Head of caudate nucleus (tissue), 42 donors: Measurements from ENCODE around the gene SHANK2.

ENCODE experiments used
- DNase-seq, 42 donors: peaks; one replicate each; pipeline versions ENCODE4 v3.0.0 to v3.0.0-alpha.2; 2020 to 2021; ENCODE audit warnings: mixed read lengths in 7 of 42
- intact Hi-C: fragments of 100-400 bp; cut with DNase I; formaldehyde crosslinking; loops from one replicate; pipeline ENCODE4 v1.15.0; 2022

SHANK2 gene

GRCh38 chr11:71249301-71249700, 3.1 kb downstream of the SHANK2 start:
- intact Hi-C loops, result no loop called here
- DNase-seq, result peak in 2 of 42 donors; percentile 16 to 31

DNA sequence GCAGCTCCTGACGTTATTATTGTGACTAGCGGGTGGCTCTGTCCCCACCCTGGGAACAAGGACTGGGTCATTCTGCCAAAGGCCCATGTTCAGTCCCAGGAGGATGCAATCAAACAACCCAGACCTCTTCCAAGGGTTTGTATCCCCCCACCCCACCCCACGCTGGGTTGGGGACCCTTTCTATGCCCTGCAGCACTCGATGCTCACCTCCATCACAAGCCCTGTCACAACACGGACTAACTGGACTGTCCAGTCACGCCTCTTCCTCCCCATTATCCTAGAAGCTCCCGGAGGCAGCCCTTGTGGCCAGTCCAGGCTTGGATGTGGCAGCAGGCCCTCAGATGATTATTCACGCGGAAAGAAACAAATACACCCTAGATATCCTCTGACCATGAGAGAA, 3.7 kb downstream of the SHANK2 start:
- DNase-seq, result peak in 5 of 42 donors; percentile 1 to 23 (median 9)
- intact Hi-C loops, result no loop called here

DNA sequence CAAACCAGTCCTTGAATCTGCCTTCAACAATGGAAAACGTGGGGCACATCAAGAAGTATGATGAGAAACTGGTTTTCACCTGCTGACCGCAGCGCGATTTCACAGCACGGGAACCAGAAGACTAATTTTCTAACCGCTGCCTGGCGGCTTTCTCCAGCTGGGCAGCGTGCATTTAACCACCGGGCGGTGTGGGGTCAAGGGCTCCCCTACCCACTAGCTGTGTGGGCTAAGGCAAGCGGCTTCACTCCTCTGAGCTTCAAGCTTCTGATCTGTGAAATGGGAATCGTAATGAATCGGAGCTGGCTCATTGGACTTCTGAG, 4.2 kb downstream of the SHANK2 start:
- DNase-seq, result peak in 3 of 42 donors; percentile 0 to 36 (median 6)
- intact Hi-C loops, result no loop called here

- intact Hi-C loops, result no loop called here
- peak in 24 of 42 donors; percentile 4 to 56 (median 28) for DNase-seq
Observed at GRCh38 chr11:71247551-71248250, 4.7 kb downstream of the SHANK2 start.

GRCh38 chr11:71246559-71246958, 5.8 kb downstream of the SHANK2 start:
- peak in 2 of 42 donors; percentile 4 to 8 for DNase-seq
- intact Hi-C loops, result no loop called here

DNA sequence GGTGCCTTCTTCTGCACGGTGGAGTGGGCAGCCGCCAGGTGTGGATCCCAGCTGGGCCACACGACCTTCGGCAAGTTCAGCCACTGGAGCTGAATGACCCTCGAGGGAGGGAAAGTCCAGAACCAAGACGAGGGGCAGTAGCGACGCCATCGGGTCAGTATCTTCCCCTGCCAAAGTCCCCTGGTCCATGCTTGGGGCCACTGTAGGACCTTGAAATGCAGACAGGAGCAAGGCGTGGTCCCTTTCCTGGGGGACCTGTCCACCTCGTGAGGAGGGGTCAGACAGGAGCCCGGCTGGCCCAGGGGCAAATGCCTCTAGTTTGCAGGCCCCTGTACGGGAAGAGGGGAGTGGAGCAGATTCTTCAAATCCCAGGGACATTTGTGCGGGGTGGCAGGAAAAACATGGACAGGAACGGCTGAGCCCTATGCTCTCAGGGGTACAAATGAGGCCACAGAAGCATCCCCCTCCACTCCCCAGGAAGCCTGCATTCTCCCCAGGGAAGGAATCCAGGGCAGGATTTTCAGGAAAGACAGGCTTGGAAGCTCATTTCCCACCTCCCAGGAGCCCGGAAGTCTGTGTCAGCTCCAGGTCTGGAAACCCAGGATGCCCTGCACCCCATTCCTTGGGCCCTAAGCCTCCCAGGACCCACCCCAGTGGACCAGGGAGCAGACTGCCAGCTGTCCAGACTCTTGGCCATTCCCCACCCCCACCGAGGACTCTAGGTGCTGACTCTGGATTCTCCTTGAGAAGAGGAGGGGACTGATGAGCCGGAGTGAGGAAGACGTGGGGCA, 6.6 kb downstream of the SHANK2 start:
- intact Hi-C loops, result no loop called here
- DNase-seq, result peak in 5 of 42 donors; percentile 8 to 27 (median 10)

GRCh38 chr11:71244116-71244810, 8.1 kb downstream of the SHANK2 start:
- peak in 3 of 42 donors; percentile 3 to 22 (median 13) for DNase-seq
- intact Hi-C loops, result no loop called here

DNA sequence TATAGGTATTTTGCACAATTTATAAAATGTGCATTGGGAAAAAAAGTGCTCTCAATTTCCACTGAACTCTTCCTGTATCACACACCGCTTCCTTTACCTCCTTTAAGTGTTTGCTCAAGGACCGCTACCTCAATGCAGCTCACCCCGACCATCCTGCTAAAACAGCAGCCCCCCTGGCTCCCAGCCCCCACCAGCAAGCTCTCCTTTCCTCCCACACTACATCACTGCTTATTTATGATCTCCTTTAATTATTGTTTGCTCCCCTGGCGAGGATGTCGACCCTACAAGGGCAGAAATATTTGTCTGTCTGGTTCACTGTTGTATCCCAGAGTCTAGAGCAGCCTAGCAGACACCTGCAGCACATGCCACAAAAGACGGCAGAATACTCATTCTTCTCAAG, 10.0 kb downstream of the SHANK2 start:
- intact Hi-C loops, result no loop called here
- DNase-seq, result peak in 3 of 42 donors; percentile 8 to 12 (median 10)

- peak in 1 of 42 donors; percentile 15 for DNase-seq
- intact Hi-C loops, result no loop called here
Observed at GRCh38 chr11:71241721-71242259, 10.6 kb downstream of the SHANK2 start.

DNA sequence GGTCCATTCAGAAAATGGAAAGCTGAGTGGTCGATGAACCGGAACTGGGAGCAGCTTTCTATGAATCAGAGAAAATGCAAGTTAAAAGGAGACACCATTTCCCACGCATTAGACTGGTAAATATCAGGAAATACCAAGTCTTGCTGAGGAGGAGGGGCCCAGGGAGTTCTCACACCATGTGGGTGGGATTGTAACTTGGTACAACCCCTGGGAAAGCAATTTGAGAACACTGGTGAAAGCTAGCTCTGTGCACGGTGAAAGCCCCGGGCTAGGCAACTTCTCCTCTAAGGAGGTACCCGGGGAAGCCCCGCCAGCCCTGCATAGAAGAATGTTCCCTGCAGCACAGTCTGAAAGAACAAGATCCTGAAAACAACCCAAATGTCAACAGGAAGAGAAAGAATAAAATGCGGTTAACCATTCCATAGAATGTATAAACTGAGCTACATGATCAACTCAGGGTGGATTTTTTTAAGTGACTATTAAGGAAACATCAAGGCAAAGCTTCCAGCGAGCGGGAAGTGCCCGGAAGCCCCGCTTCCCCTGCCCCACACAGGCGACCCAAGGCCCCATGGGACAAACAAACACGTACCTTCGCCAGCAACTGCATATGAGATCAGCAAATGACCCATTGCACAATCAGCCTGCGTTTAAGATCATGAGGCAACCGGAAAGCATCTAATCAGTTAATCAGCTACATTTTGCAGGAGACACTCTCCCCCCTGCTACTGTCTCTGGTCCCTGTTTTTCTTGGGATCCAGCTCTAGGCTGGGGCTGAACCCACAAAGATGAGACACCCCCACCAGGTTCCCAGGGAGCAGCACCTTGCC, 11.3 kb downstream of the SHANK2 start:
- intact Hi-C loops, result no loop called here
- DNase-seq, result peak in 2 of 42 donors; percentile 7 to 38

DNA sequence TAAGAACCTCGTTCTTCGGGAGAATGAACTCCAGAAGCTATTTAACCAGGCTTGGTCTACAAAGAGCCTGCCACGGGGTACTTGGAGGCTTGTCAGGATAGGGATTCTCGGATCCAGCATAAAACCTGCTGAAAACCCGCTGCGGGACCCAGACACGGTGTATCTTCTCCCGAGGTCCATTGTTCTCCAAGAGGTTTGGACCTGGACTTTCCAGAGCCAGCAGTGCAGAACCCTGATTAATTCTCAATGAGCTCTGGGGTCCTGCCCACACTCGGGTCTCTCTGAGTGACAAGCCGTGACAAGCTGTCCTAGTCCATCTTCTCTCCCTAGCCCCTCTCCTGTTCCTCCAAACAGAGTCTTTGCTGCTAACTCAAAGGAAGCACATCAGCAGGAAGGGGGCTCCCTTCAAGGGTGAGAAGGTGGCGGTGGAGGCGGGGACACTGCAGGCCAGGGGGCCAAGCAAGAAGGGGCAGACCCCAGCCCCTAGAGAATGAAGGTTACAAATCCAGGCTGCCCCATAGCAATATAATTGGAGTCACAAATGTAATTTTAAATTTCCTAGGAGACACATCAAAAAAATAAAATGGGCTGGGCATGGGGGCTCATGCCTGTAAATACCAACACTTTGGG, 12.2 kb downstream of the SHANK2 start:
- DNase-seq, result peak in 3 of 42 donors; percentile 9 to 16 (median 12)
- intact Hi-C loops, result no loop called here

DNA sequence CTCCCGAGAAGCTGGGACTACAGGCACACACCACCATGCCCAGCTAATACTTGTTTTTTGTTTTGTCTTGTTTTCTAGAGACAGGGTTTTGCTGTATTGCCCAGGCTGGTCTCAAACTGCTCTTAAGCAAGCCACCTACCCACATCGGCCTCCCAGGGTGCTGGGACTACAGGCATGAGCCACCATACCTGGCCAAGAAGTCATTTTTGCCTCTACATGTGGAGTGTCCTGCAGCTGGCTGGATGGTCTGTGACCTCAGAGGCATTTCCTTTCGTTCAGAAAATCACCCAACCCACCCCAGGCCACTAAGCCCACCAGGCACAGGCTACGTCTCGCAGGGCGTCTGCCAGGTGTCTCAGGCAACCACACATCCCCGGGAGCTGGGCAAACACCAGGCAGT, 12.8 kb downstream of the SHANK2 start:
- intact Hi-C loops, result no loop called here
- peak in 2 of 42 donors; percentile 6 to 28 for DNase-seq

- DNase-seq, result peak in 3 of 42 donors; percentile 2 to 18 (median 18)
- intact Hi-C loops, result no loop called here
Observed at GRCh38 chr11:71238941-71239340, 13.4 kb downstream of the SHANK2 start.

- peak in 3 of 42 donors; percentile 3 to 21 (median 3) for DNase-seq
- intact Hi-C loops, result no loop called here
Observed at GRCh38 chr11:71238285-71238875, 14.0 kb downstream of the SHANK2 start.

GRCh38 chr11:71237853-71238252, 14.5 kb downstream of the SHANK2 start:
- intact Hi-C loops, result no loop called here
- peak in 3 of 42 donors; percentile 7 to 19 (median 9) for DNase-seq

DNA sequence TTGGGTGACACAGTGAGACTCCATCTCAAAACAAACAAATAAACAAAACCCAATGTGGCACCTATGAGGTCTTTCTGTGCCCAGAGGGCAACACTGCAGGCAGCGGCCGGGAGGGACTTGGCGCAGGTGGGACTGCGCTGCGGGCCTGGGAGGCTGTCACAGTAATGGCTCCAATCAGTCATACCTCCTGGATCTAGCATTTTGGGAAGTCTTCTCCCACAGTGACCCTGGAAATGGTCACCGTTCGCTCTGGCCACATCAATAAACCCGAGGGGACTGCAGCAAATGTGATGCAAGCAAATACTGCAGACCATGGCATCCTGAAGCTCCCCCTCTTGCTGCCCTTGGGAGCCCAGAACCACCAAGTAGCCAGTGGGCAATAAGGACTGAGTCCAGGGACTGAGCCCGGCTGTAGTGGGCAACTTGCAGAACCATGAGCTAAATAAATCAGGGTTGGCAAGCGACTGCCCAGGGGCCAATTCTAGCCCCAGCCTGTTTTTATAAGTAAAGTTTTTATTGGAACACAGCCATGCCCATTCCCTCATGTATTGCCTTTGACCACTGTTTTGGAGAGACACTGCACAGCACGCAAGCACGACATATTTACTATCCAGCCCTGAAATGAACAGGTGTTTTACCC, 15.4 kb downstream of the SHANK2 start:
- DNase-seq, result peak in 4 of 42 donors; percentile 6 to 19 (median 9)
- intact Hi-C loops, result no loop called here

- DNase-seq, result peak in 4 of 42 donors; percentile 4 to 36 (median 16)
- intact Hi-C loops, result no loop called here
Observed at GRCh38 chr11:71235719-71236118, 16.7 kb downstream of the SHANK2 start.
